Measurements from ENCODE around the gene PODXL2. TPM values are rescaled to one million over a fixed set of nuclear protein-coding genes. Genes with fewer than 3 reads are reported as not detected.
A peak's percentile ranks its signal among the peaks of the same experiment; 100 is the strongest.

The PODXL2 gene
- total RNA-seq, 2 experiments from 2014 or later: 0.95 to 1.1 TPM

- no peaks in the 10 kb centered on the region for H3K9me3 Mint-ChIP-seq
- ChIA-PET CTCF (no interaction called here), POLR2A (interaction anchor here (1.2 to 2.2 kb wide), 2 partner anchors 10 to 22 kb away, joined by 3 to 8 read pairs; no protein-coding TSS in a partner anchor)
- H3K4me1 Mint-ChIP-seq: peaks cover 10% of the 10 kb centered on the region
- peaks cover 2% of the 10 kb centered on the region for H3K27me3 Mint-ChIP-seq
- no peak overlapping the region for H3K27ac Mint-ChIP-seq
- no peak overlapping the region for H3K4me3 Mint-ChIP-seq
- no peak for DNase-seq
- peaks cover 58% of the 10 kb centered on the region for H3K36me3 Mint-ChIP-seq (ENCODE audit: low read depth)
Measured at GRCh38 chr3:127620637-127621375, 8.2 kb upstream of the PODXL2 start.

GRCh38 chr3:127622031-127622430, 7.0 kb upstream of the PODXL2 start:
- peaks cover 9% of the 10 kb centered on the region for H3K4me1 Mint-ChIP-seq
- H3K27me3 Mint-ChIP-seq: peaks cover 8% of the 10 kb centered on the region
- CTCF ChIA-PET: no interaction called here
- POLR2A ChIA-PET: interaction anchor here (1.0 to 2.2 kb wide), 2 partner anchors 23 to 47 kb away, joined by 3 to 8 read pairs; no protein-coding TSS in a partner anchor
- peaks cover 46% of the 10 kb centered on the region for H3K36me3 Mint-ChIP-seq (ENCODE audit: low read depth)
- H3K9me3 Mint-ChIP-seq: no peaks in the 10 kb centered on the region
- DNase-seq: no peak
- H3K4me3 Mint-ChIP-seq: no peak overlapping the region
- H3K27ac Mint-ChIP-seq: no peak overlapping the region

- CTCF ChIA-PET: no interaction called here
- H3K27ac Mint-ChIP-seq: no peak overlapping the region
- peaks cover 9% of the 10 kb centered on the region for H3K4me1 Mint-ChIP-seq
- no peak for DNase-seq
- H3K9me3 Mint-ChIP-seq: no peaks in the 10 kb centered on the region
- H3K4me3 Mint-ChIP-seq: no peak overlapping the region
- H3K36me3 Mint-ChIP-seq (ENCODE audit: low read depth): peaks cover 39% of the 10 kb centered on the region
- H3K27me3 Mint-ChIP-seq: peaks cover 18% of the 10 kb centered on the region
- POLR2A ChIA-PET: interaction anchor here (1.0 to 2.2 kb wide), 2 partner anchors 24 to 48 kb away, joined by 3 to 8 read pairs; no protein-coding TSS in a partner anchor
Measured at GRCh38 chr3:127622772-127623576, 6.0 kb upstream of the PODXL2 start.

DNA sequence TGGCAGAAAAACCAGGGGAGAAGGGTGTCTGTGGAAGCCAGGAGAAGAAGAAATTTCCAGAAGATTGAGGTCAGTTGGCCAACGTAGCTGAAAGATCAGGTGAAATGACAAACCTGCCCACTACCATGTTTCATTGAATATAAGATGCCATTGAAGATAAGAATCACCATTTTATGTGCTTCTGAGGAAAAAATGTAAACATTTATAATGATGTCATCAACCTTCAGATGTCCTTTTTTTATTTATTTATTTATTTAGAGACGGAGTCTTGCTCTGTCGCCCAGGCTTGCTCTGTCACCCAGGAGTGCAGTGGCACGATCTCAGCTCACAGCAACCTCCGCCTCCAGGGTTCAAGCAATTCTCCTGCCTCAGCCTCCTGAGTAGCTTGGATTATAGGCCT, 4.9 kb upstream of the PODXL2 start:
- POLR2A ChIA-PET: interaction anchor here (1.0 kb wide), 1 partner anchor 49 kb away, joined by 3 read pairs; no protein-coding TSS in a partner anchor

DNA sequence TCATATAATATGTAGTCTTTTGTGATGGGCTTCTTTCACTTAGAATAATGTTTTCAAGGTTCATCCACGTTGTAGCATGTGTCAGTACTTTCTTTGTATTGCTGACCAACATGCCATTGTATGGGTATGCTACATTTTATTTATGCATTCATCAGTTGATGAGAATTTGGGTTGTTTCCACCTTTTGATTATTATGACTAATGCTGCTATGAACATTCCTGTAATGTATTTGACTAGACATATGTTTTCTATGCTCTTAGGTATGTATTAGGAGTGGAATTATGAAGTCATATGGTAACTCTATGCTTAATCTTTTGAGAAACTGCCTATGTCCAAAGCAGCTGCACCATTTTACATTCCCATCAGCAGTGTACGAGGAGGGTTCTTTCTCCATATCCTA, 3.2 kb upstream of the PODXL2 start:
- no peak overlapping the region for H3K27ac Mint-ChIP-seq
- CTCF ChIA-PET: no interaction called here
- no peak for DNase-seq
- no peak overlapping the region for H3K4me3 Mint-ChIP-seq
- peaks cover 40% of the 10 kb centered on the region for H3K27me3 Mint-ChIP-seq
- no peaks in the 10 kb centered on the region for H3K9me3 Mint-ChIP-seq
- H3K36me3 Mint-ChIP-seq (ENCODE audit: low read depth): peaks cover 27% of the 10 kb centered on the region
- H3K4me1 Mint-ChIP-seq: peaks cover 23% of the 10 kb centered on the region
- POLR2A ChIA-PET: interaction anchor here (0.8 kb wide), 1 partner anchor 27 kb away, joined by 3 read pairs; no protein-coding TSS in a partner anchor

More for the DNA sequence above, 4.9 kb upstream of the PODXL2 start:
- H3K27me3 Mint-ChIP-seq: peaks cover 25% of the 10 kb centered on the region
- H3K4me1 Mint-ChIP-seq: peaks cover 12% of the 10 kb centered on the region
- H3K4me3 Mint-ChIP-seq: no peak overlapping the region
- CTCF ChIA-PET: no interaction called here
- H3K36me3 Mint-ChIP-seq (ENCODE audit: low read depth): peaks cover 28% of the 10 kb centered on the region
- no peaks in the 10 kb centered on the region for H3K9me3 Mint-ChIP-seq
- DNase-seq: no peak
- H3K27ac Mint-ChIP-seq: no peak overlapping the region

GRCh38 chr3:127628426-127628787, 578 bp upstream of the PODXL2 start:
- no peak overlapping the region for H3K27ac Mint-ChIP-seq
- ChIA-PET POLR2A (interaction anchor here (3.0 kb wide), 1 partner anchor 30 kb away, joined by 17 read pairs; the partner anchor contains the start of gene MCM2), CTCF (interaction anchor here (0.9 to 2.2 kb wide), 2 partner anchors 9 to 53 kb away, joined by 5 to 6 read pairs; no protein-coding TSS in a partner anchor)
- peaks cover 25% of the 10 kb centered on the region for H3K4me1 Mint-ChIP-seq
- H3K9me3 Mint-ChIP-seq: no peaks in the 10 kb centered on the region
- H3K27me3 Mint-ChIP-seq: peaks cover 54% of the 10 kb centered on the region
- peaks cover 6% of the 10 kb centered on the region for H3K36me3 Mint-ChIP-seq (ENCODE audit: low read depth)
- peak overlapping the region; percentile 66 for H3K4me3 Mint-ChIP-seq
- DNase-seq: no peak

DNA sequence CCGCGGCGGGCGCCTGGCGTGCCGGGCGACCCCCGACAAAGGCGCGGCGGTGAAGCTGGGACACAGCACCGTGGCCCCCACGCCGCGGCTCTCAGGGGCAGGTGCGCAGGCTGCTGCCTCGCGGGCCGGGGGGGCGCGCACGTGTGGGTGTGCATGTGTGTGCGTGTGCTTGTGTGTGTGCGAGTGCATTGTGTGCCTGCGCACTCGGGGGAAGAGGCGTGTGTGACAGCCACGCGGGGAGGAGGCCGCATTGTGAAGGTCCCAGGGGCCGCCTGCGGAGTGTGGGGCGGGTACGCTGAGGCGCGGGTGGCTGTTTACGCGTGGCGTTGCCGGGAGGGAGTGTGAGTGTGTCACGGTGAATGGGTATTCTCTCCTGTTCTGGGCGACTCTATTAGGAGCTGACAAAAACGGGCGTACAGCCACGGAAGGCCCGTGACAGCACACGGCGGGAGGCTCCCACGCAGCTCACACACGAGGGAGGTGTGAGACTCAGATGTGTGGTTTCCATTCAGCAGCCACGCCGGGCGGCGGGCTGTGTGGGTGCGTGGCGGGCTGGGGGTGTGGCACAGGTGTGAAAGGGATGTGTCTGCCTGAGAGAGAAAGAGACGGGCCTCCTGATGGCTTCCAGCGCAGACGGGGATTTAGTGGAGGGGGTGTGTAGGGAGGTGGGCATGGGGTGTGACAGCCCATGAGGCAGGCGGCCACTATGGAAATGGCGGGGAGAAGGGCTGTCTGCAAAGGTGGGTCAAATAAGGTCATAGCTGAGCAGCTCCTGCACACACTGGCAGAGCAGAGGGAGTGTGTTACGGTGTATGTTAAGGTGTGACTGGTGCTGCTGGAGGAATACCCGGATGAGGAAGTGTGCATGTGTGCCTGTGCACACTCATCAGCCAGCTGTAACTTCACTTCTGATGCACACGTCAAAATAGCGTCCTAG, 750 bp downstream of the PODXL2 start:
- Mint-ChIP-seq H3K36me3 (ENCODE audit: low read depth) (peaks cover 6% of the 10 kb centered on the region), H3K27me3 (peaks cover 56% of the 10 kb centered on the region), H3K9me3 (no peaks in the 10 kb centered on the region), H3K4me1 (peaks cover 25% of the 10 kb centered on the region), H3K27ac (no peak overlapping the region), H3K4me3 (peak overlapping the region; percentile 68)
- DNase-seq: peak; percentile 29
- CTCF ChIA-PET: no interaction called here
- POLR2A ChIA-PET: interaction anchor here (3.0 kb wide), 1 partner anchor 31 kb away, joined by 17 read pairs; the partner anchor contains the start of gene MCM2

DNA sequence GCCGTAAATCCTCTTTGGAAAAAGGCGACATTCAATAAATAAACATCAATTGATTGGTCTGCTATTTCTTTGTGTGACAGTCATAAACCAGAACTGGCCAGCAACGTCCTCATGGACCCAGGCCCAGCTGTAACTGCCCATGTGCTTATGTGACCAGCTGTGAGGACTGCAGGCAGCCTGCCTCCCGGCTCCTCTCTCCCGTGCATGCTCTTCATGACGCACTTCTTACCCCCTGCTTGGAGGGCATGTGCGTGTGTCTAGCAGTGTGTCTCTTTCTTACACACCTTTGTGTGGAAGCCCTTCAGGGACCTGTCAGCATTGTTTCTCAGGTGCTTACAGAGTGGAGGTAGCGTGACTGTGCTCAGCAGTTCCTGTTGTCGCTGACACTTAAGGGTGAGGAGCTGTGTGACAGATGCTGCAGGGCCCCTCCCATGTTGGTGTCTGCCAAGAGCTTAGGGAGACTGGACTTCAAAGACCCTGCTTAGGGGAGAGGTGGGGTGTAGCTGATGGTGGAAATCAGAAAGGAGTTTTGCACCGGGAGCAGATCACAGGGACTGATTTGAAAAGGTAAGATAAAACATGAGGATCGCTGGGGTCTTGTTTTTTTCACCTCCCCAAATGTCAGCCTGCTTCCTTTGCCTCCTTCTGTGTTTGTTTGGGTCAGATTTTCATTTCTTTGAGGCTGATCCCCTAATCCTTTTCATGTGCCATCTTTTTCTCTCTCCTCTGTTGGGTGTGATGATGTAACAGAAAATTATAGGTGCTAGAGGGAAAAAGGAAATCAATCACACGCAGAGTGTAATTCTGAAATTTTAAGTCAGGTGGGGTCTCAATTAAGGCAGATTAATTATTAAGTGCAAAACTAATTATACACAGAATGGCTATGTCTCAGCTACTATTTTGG, 2.1 kb downstream of the PODXL2 start:
- ChIA-PET CTCF (no interaction called here), POLR2A (interaction anchor here (3.0 kb wide), 1 partner anchor 32 kb away, joined by 17 read pairs; the partner anchor contains the start of gene MCM2)
- Mint-ChIP-seq H3K4me1 (peaks cover 24% of the 10 kb centered on the region), H3K4me3 (no peak overlapping the region), H3K36me3 (ENCODE audit: low read depth) (peaks cover 6% of the 10 kb centered on the region), H3K27ac (no peak overlapping the region), H3K27me3 (peaks cover 56% of the 10 kb centered on the region), H3K9me3 (no peaks in the 10 kb centered on the region)
- no peak for DNase-seq

DNA sequence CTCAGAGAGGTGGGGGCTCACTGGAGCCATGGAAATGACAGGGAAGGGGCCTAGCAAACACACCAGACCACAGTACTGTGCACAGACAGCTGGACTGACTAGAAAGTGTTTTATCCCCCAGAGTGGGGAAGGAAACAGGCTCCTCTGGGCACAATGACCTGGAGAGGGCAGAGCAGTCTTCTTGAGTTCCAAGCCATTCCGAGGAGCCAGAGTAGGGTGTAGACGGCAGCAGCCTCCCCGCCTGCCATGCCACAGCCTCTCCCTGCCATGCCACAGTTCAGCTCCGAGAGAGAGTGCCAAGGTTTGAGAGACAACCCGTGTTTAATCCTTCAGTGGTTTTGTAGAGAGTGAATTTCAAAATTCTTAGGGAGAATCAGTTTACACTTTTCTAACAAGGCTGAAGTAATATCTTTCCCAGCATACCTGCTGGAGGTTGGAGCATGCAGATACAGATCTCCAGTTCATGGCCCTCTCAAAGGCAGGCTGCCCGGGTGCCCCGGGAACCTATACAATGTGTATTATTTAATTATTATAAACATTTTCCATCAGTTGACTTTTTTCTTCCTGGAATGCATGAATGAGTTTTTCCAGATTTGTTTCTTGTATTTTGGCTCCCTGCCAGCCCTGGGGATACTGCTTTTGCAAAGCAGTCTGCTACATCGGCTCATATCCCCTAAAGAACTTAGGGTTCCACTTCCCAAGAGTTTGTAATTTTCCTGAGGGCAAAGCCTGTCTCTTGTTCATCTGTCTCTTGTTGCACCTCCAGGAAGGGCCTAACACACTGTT, 3.2 kb downstream of the PODXL2 start:
- ChIA-PET CTCF (no interaction called here), POLR2A (no interaction called here)
- H3K27me3 Mint-ChIP-seq: peaks cover 47% of the 10 kb centered on the region

GRCh38 chr3:127634653-127635052, 5.7 kb downstream of the PODXL2 start:
- H3K27me3 Mint-ChIP-seq: peaks cover 29% of the 10 kb centered on the region
- H3K4me1 Mint-ChIP-seq: peaks cover 31% of the 10 kb centered on the region
- H3K9me3 Mint-ChIP-seq: no peaks in the 10 kb centered on the region
- CTCF ChIA-PET: interaction anchor here (1.0 kb wide), 1 partner anchor 10 kb away, joined by 3 read pairs; no protein-coding TSS in a partner anchor
- peaks cover 4% of the 10 kb centered on the region for H3K36me3 Mint-ChIP-seq (ENCODE audit: low read depth)
- POLR2A ChIA-PET: no interaction called here
- H3K4me3 Mint-ChIP-seq: no peak overlapping the region
- no peak overlapping the region for H3K27ac Mint-ChIP-seq
- no peak for DNase-seq

More for the DNA sequence above, 3.2 kb downstream of the PODXL2 start:
- peaks cover 6% of the 10 kb centered on the region for H3K36me3 Mint-ChIP-seq (ENCODE audit: low read depth)
- peaks cover 27% of the 10 kb centered on the region for H3K4me1 Mint-ChIP-seq
- H3K4me3 Mint-ChIP-seq: no peak overlapping the region
- no peak for DNase-seq
- no peaks in the 10 kb centered on the region for H3K9me3 Mint-ChIP-seq
- no peak overlapping the region for H3K27ac Mint-ChIP-seq

DNA sequence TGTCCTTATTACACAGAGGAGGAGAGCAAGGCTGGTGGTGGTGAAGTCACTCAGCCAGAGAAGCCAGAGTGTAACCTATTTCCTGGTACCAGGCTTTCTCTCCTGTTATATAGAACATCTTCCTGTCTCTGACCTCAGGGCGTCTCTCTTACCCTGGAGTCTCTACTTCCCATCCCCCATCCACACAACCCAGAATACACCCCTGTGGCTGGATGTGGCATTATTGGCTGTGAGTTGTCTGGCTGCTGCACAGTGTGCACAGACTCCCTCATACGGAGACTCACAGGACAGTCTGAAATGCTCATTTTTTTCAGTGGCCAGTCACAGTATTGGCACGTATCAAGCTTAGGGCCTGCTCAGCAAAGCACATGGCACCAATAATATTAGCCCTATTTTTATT, 8.6 kb downstream of the PODXL2 start:
- Mint-ChIP-seq H3K27ac (peak overlapping the region; percentile 53), H3K36me3 (ENCODE audit: low read depth) (no peaks in the 10 kb centered on the region)
- POLR2A ChIA-PET: interaction anchor here (0.7 to 2.8 kb wide), 7 partner anchors 9 to 62 kb away, joined by 3 to 11 read pairs (median 3); partner anchors contain the start of genes ABTB1 and TPRA1

More for the DNA sequence above, 8.6 kb downstream of the PODXL2 start:
- peaks cover 21% of the 10 kb centered on the region for H3K4me1 Mint-ChIP-seq
- H3K27me3 Mint-ChIP-seq: peaks cover 4% of the 10 kb centered on the region
- DNase-seq: peak; percentile 76
- H3K9me3 Mint-ChIP-seq: no peaks in the 10 kb centered on the region
- CTCF ChIA-PET: interaction anchor here (0.9 to 3.1 kb wide), 7 partner anchors 10 to 89 kb away, joined by 3 to 18 read pairs (median 5); partner anchors contain the start of genes MCM2 and TPRA1
- no peak overlapping the region for H3K4me3 Mint-ChIP-seq
